M059J (cell line): ENCODE measurements around the gene MED12L. TPM values are rescaled to one million over a fixed set of nuclear protein-coding genes. Genes with fewer than 3 reads are reported as not detected.

Experiments
- DNase-seq: peaks from one replicate; pipeline ENCODE4 v3.0.0-alpha.2; 2012; ENCODE audit warnings: low read depth
- total RNA-seq: library from RNA; depleted of rRNA; stranded (reverse); fragments of >200 nt; shearing (Covaris generic); gene quantifications from 2 replicates; pipeline ENCODE4 v1.2.3, GENCODE V29; 2014

MED12L gene
- total RNA-seq, 1 experiment from 2014 or later: 0.84 TPM

- peak; percentile 11 for DNase-seq
These were observed 85.8 kb downstream of the MED12L start for GRCh38 chr3:151171145-151171757.

DNA sequence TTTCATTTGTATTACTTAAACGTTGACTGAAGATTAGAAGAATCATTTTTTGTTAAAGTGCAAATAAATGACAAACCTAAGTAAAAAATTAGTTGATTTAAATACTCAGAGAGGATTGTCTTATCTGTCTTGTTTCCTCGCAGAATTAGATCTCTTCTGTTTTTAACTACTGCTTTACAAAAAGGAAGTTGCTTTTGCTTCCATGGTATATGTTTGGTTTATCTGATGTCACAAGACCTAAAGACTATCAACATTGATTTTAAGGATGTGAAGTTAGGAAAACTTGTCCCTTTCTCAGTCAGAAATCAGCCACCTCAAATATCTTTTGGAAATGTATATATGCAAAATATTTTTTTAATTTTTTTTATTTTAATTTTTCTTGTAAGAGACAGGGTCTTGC is 88.9 kb downstream of the MED12L start:
- DNase-seq: no peak

DNA sequence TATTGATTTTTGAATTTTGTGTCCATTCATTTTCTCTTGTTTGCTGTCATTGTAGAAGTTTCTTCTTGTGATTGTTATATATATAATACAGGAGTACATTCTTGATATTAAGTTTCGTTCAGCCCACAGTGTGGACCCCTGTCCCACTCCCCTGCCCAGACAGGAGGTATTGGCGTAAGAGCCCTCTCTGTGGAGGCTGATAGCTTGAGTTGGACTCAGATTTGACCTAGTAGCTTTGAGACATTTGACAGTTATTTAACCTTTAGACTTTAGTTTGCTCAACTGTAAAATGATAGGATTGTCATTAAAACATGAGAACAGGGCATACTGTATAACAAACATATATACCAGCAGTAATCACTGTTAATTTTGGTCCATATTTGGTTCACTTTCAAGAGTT is 90.5 kb downstream of the MED12L start:
- DNase-seq: no peak

- no peak for DNase-seq
These were observed 92.9 kb downstream of the MED12L start for GRCh38 chr3:151178208-151178845.

DNA sequence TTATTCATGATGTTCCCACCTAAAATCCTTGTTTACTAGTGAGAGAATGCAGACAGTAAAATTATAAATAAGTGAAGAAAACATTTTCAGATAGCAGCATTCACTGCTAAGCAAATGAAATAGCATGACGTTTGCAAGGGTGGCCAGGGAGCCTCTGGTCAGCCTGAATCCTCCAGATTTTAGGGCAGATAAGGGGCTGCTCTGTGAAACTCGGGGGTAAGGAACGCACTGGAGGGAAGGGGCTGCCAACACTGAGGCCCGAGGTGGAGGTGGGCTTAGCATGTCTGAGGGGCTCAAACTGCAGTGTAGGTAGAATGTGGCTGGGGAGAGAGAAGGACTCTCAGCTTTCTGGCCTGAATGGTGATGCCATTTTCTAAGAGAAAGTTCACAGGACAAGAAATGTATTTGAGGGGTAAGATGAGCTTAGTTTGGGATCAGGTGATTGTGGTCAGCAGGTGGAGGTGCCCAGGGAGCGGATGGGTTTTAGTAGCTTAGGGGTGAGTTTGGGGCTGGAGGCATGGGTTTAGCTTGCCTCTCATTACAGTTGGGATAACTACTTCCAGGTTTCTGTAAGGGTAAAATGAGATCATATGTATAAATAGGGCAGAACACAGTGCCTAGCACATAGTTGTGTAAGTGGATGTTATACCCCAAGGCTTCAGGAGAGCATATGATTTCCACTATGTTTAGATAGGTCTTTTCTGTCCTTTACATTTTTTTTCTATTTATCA is 97.0 kb downstream of the MED12L start:
- no peak for DNase-seq

- DNase-seq: no peak
These were observed 97.8 kb downstream of the MED12L start for GRCh38 chr3:151183265-151183671.

- no peak for DNase-seq
These were observed 105.6 kb downstream of the MED12L start for GRCh38 chr3:151191095-151191494.

DNA sequence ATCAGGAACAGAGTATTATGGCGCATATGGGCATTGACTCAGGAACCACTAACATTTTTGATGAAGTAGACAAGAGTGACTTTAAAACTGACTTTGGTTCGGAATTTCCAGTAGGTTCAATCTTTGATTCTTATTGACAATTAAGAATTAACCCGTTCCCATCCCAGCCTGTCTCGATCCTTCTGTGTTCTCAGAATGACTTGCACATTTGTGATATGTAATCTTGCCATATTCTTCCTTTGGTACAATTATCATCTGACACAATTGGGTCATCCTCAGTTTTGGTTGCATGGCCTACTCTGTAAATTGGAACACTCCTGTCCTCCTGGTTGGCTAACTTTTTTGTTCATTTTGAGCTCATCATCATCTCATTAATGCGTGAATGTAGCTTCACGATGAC is 107.1 kb downstream of the MED12L start:
- DNase-seq: no peak

DNA sequence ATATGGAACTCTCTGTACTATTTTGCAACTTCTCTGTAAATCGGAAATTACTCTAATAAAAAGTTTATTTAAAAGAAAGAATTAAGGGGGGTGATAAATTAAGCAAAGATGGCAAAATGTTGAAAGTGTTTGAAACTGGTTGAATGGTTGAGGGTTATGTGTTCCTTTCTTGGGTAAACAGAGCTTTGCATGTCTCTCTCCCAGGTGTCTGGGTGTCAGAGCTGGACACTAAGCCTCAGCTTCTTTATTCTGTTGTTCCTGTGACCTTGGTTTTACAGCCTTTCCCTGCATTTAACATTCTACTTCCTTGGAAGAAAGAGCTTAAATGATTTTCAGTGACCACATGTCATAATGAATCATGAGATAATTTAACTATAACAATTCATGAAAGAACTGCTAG is 110.4 kb downstream of the MED12L start:
- no peak for DNase-seq

GRCh38 chr3:151196434-151196833 is 111.0 kb downstream of the MED12L start:
- DNase-seq: no peak

DNA sequence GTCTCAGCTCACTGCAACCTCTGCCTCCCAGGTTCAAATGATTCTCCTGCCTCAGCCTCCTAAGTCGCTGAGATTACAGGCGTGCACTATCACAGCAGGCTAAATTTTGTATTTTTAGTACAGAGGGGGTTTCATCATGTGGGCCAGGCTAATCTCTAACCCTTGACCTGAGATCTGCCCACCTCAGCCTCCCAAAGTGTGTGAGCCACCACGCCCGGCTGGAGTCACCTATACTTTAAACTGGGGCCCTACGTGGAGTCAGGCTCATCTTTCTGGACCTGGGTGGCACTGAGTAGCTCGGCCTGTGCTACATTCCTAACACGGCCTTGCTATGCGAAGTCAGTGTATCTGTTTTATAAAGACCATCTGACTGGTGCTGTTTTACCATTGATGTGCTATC is 111.8 kb downstream of the MED12L start:
- DNase-seq: no peak

- DNase-seq: no peak
These were observed 112.7 kb downstream of the MED12L start for GRCh38 chr3:151197981-151198767.

- DNase-seq: no peak
These were observed 113.4 kb downstream of the MED12L start for GRCh38 chr3:151198849-151199248.

DNA sequence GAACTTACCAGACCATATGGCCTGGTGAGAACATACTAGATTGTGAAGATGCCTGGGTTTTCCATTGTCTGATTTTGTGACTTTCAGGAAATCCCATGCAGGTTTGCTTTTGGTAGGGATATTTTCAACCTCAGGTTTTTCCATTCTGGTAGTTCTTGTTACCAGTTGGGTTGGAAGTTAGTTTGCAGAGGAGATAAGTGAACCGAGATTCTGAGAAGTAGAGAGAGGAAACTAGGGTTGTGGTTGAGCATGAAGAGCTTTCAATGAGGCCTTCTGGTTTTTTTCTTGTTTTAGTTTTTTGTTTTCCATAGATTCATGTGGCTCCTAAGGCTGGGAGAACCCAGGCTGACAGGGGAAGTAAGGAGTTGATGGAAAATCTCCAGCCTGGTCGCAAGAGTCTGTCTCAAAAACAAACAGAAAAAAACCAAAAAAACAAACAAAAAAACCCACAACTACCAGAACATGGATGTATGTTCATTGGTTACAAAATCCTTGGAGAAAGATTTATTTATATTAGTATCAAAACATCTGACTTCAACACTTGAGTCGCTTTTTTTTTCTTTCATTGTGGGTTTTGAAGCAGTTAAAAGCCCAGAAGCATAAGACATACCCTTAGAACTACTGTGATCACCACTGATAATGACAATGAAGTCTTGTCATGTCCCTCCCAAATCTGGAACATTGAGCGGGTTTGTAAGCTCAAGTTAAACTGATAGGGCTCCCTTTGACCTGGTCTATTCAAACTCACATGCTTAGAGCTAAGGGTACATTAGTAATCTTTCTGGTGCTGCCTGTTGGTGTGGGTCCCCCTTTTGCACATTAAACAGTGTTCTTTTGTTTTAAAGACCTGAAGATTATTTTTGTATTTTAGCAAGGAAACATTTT is 114.3 kb downstream of the MED12L start:
- DNase-seq: peak; percentile 51

- no peak for DNase-seq
These were observed 115.1 kb downstream of the MED12L start for GRCh38 chr3:151200586-151200985.

- DNase-seq: no peak
These were observed 115.7 kb downstream of the MED12L start for GRCh38 chr3:151201051-151201730.

- DNase-seq: no peak
These were observed 117.6 kb downstream of the MED12L start, which contains the start of gene GPR171 for GRCh38 chr3:151203051-151203420. GPR171 (minus strand) TSS chr3:151203216; CDS start chr3:151199386, 3,830 bp downstream.

GRCh38 chr3:151204530-151205402 is 119.3 kb downstream of the MED12L start:
- no peak for DNase-seq

DNA sequence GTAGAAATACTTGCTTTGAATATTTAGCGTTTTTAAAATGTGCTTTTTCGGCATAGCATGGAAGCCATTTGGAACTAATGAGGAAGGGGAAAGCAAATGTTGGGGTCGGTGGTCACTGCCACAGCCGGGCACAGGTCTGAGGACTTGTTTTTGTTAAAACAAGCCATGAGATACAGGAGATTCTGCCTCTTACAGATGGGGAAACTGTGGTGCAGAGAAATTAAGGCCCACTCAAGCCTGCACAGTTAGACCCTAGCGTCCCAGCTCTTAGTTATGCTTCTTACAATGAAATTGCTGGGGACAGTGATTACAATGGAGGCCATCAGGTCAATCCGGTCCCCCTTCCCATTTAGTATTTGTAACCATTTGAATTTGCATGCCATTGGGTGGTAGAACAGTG is 120.0 kb downstream of the MED12L start:
- DNase-seq: no peak

GRCh38 chr3:151206201-151206600 is 120.7 kb downstream of the MED12L start:
- no peak for DNase-seq
